Right hindlimb (tissue), 1 donor: ENCODE data around the gene WWOX.

Experiments
- DNase-seq: peaks from one replicate; pipeline ENCODE4 v3.0.0-alpha.2; 2018

WWOX gene

GRCh38 chr16:79175286-79176057 lies 1076.0 kb downstream of the WWOX start:
- no peak for DNase-seq

GRCh38 chr16:79177018-79177417 lies 1077.6 kb downstream of the WWOX start:
- no peak for DNase-seq

- no peak for DNase-seq
These were observed 1082.0 kb downstream of the WWOX start for GRCh38 chr16:79181419-79181818.

GRCh38 chr16:79182616-79183015 lies 1083.2 kb downstream of the WWOX start:
- no peak for DNase-seq

- DNase-seq: no peak
These were observed 1084.1 kb downstream of the WWOX start for GRCh38 chr16:79183571-79183970.

GRCh38 chr16:79184464-79185030 lies 1085.1 kb downstream of the WWOX start:
- no peak for DNase-seq

GRCh38 chr16:79185711-79186110 lies 1086.3 kb downstream of the WWOX start:
- DNase-seq: no peak

GRCh38 chr16:79186196-79186595 lies 1086.7 kb downstream of the WWOX start:
- DNase-seq: no peak

GRCh38 chr16:79188115-79188738 lies 1088.8 kb downstream of the WWOX start:
- DNase-seq: no peak

GRCh38 chr16:79188739-79189122 lies 1089.3 kb downstream of the WWOX start:
- no peak for DNase-seq

- DNase-seq: no peak
These were observed 1091.1 kb downstream of the WWOX start for GRCh38 chr16:79190542-79190941.

- no peak for DNase-seq
These were observed 1092.5 kb downstream of the WWOX start for GRCh38 chr16:79191933-79192332.

- DNase-seq: no peak
These were observed 1093.5 kb downstream of the WWOX start for GRCh38 chr16:79192904-79193303.

- DNase-seq: no peak
These were observed 1094.8 kb downstream of the WWOX start for GRCh38 chr16:79194291-79194690.

- DNase-seq: no peak
These were observed 1096.5 kb downstream of the WWOX start for GRCh38 chr16:79195938-79196337.

GRCh38 chr16:79201436-79201835 lies 1102.0 kb downstream of the WWOX start:
- DNase-seq: no peak

GRCh38 chr16:79202977-79203376 lies 1103.5 kb downstream of the WWOX start:
- no peak for DNase-seq

GRCh38 chr16:79204486-79204885 lies 1105.0 kb downstream of the WWOX start:
- DNase-seq: no peak

GRCh38 chr16:79206889-79207288 lies 1107.4 kb downstream of the WWOX start:
- no peak for DNase-seq

GRCh38 chr16:79209308-79209707 lies 1109.9 kb downstream of the WWOX start:
- no peak for DNase-seq

GRCh38 chr16:79210607-79211006 lies 1111.2 kb downstream of the WWOX start:
- DNase-seq: no peak

GRCh38 chr16:79211586-79211985 lies 1112.1 kb downstream of the WWOX start:
- DNase-seq: peak; percentile 57

- DNase-seq: no peak
These were observed 1112.8 kb downstream of the WWOX start for GRCh38 chr16:79212114-79212791.

GRCh38 chr16:79213214-79213613 lies 1113.8 kb downstream of the WWOX start:
- DNase-seq: no peak
